Endothelial cell of umbilical vein (primary cell): ENCODE measurements around the gene CCDC70. TPM values are rescaled to one million over a fixed set of nuclear protein-coding genes. Genes with fewer than 3 reads are reported as not detected.

Experiments
- BruUV-seq: library from RNA; stranded (reverse); fragments of 400-500 nt; replicated peaks from 2 replicates; lab custom pipeline; 2021; lab: Mats Ljungman, UMichigan
- CTCF ChIA-PET: fragments of 300-600, 350-600 bp; sonication (Branson Sonifier 250); formaldehyde crosslinking; loops from one replicate; lab custom pipeline; 2021; ENCODE audit warnings: antibody characterized with exemption, inconsistent platforms; lab: Charles Lee
- POLR2A ChIA-PET: fragments of 300-600, 350-600 bp; sonication (Branson Sonifier 250); formaldehyde crosslinking; loops from one replicate; lab custom pipeline; 2021; ENCODE audit warnings: antibody characterized with exemption, inconsistent platforms; lab: Charles Lee
- DNase-seq: peaks from one replicate; pipeline ENCODE4 v3.0.0-alpha.2; 2011; ENCODE audit warnings: low read depth, low spot score
- FAIRE-seq: peaks from 2 replicates; lab custom pipeline; 2011; peaks lifted over from hg19 to GRCh38; lab: Jason Lieb, UNC
- H2AFZ ChIP-seq: 2 replicates; pipeline ENCODE4 v1.6.0; 2012; ENCODE audit warnings: low read depth, low read length, control low read depth, inconsistent platforms
- H3K27ac ChIP-seq: 2 replicates; pipeline ENCODE4 v1.5.1; 2011; ENCODE audit warnings: low read depth, mild to moderate bottlenecking, control low read depth, low read length, moderate library complexity; ENCODE audit not compliant: insufficient read depth
- H3K27me3 ChIP-seq, 2 experiments: 2 replicates each; pipeline versions ENCODE4 v1.6.0 to v1.6.1; 2011; ENCODE audit warnings: low read length in 2 of 2, mixed read lengths in 1 of 2; ENCODE audit not compliant: control insufficient read depth in 2 of 2, insufficient read depth in 2 of 2
- H3K36me3 ChIP-seq, 2 experiments: 2 replicates in 1 of 2; 3 replicates in 1 of 2; pipeline ENCODE4 v1.5.1; 2011; ENCODE audit warnings: low read length in 2 of 2, mild to moderate bottlenecking in 1 of 2, moderate library complexity in 1 of 2; ENCODE audit not compliant: control insufficient read depth in 2 of 2, insufficient read depth in 2 of 2; ENCODE audit errors: extremely low read depth in 1 of 2
- H3K4me1 ChIP-seq: 3 replicates; pipeline ENCODE4 v1.5.1; 2011; ENCODE audit warnings: mild to moderate bottlenecking, low read length; ENCODE audit not compliant: control insufficient read depth, insufficient read depth; ENCODE audit errors: extremely low read depth
- H3K4me2 ChIP-seq: 2 replicates; pipeline ENCODE4 v1.6.1; 2011; ENCODE audit warnings: low read length, control low read depth, mixed read lengths; ENCODE audit not compliant: insufficient read depth
- H3K4me3 ChIP-seq, 3 experiments: fragments of 200-600 bp in 1 of 3; sonication (generic), shearing (Covaris generic) in 1 of 3; replicated peaks in 1 of 3; 2 replicates each; pipeline ENCODE4 v1.5.1; 2011 to 2016; ENCODE audit warnings: control low read depth in 3 of 3, low read length in 3 of 3, mild to moderate bottlenecking in 2 of 3, inconsistent platforms in 1 of 3, low read depth in 1 of 3, moderate library complexity in 1 of 3; ENCODE audit not compliant: insufficient read depth in 1 of 3
- H3K79me2 ChIP-seq: 2 replicates; pipeline ENCODE4 v1.6.0; 2012; ENCODE audit warnings: low read length, inconsistent platforms; ENCODE audit not compliant: control insufficient read depth, insufficient read depth
- H3K9ac ChIP-seq: replicated peaks from 2 replicates; pipeline ENCODE3; 2011; ENCODE audit warnings: low read length, control low read depth; ENCODE audit not compliant: insufficient read depth; ENCODE audit errors: extremely low read depth
- H3K9me1 ChIP-seq: replicated peaks from 3 replicates; pipeline ENCODE4 v1.6.0; 2011; ENCODE audit warnings: mild to moderate bottlenecking, low read length; ENCODE audit not compliant: control insufficient read depth, insufficient read depth; ENCODE audit errors: extremely low read depth
- H3K9me3 ChIP-seq: replicated peaks from 2 replicates; pipeline ENCODE4 v1.5.1; 2012; ENCODE audit warnings: low read length, inconsistent platforms; ENCODE audit not compliant: control insufficient read depth, insufficient read depth
- H4K20me1 ChIP-seq: replicated peaks from 2 replicates; pipeline ENCODE3; 2011; ENCODE audit warnings: mild to moderate bottlenecking, low read length; ENCODE audit not compliant: control insufficient read depth, insufficient read depth; ENCODE audit errors: extremely low read depth
- CTCF ChIP-seq, 2 donors: IDR thresholded peaks; 1 replicate in 1 of 2; 2 replicates in 1 of 2; pipeline ENCODE4 v1.5.1; 2011; ENCODE audit warnings: low read length in 2 of 2, mild to moderate bottlenecking in 2 of 2, moderate library complexity in 2 of 2, control low read depth in 1 of 2, inconsistent platforms in 1 of 2, low read depth in 1 of 2; ENCODE audit not compliant: insufficient read depth in 1 of 2; ENCODE audit errors: extremely low read depth in 1 of 2
- EZH2 ChIP-seq: IDR thresholded peaks from 2 replicates; pipeline ENCODE4 v1.6.1; 2012; ENCODE audit warnings: borderline replicate concordance, low read depth, mild to moderate bottlenecking, moderate library complexity, low read length, inconsistent platforms; ENCODE audit not compliant: severe bottlenecking
- FOS ChIP-seq: IDR thresholded peaks from 2 replicates; pipeline ENCODE4 v1.6.1; 2011; ENCODE audit warnings: mild to moderate bottlenecking, low read length, moderate library complexity, borderline replicate concordance; ENCODE audit not compliant: insufficient read depth
- GATA2 ChIP-seq: IDR thresholded peaks from 2 replicates; pipeline ENCODE4 v1.7.0; 2011; ENCODE audit warnings: low read depth, mild to moderate bottlenecking, moderate library complexity, mixed read lengths, low read length; ENCODE audit not compliant: insufficient read length, insufficient read depth
- JUN ChIP-seq: IDR thresholded peaks from 2 replicates; pipeline ENCODE4 v1.6.1; 2011; ENCODE audit warnings: borderline replicate concordance, low read depth; ENCODE audit not compliant: insufficient read length, insufficient read depth
- MAX ChIP-seq: IDR thresholded peaks from 2 replicates; pipeline ENCODE4 v1.6.1; 2011; ENCODE audit not compliant: insufficient read depth, insufficient read length
- MYC ChIP-seq: IDR thresholded peaks from one replicate; pipeline ENCODE4 v1.6.1; 2011; ENCODE audit warnings: mild to moderate bottlenecking, low read depth, low read length
- POLR2A ChIP-seq: IDR thresholded peaks from 2 replicates; pipeline ENCODE4 v1.6.1; 2012; ENCODE audit warnings: low read depth, mild to moderate bottlenecking, control low read depth, low read length
- dilution Hi-C: fragments of 300-500 bp; cut with MboI; formaldehyde crosslinking; loops from one replicate; pipeline ENCODE4 v1.15.0; 2019; ENCODE audit warnings: low sequenced_read_pairs; ENCODE audit not compliant: extremely low pct_ligation_motif_present
- intact Hi-C: fragments of 100-400 bp; cut with micrococcal nuclease; formaldehyde crosslinking; loops from one replicate; pipeline ENCODE4 v1.10.0; 2022
- polyA plus RNA-seq, 4 experiments: library from polyadenylated mRNA; depleted of rRNA in 3 of 4; stranded (reverse) in 3 of 4; unstranded in 1 of 4; fragments of >200 nt; gene quantifications; 2 replicates each; pipeline versions ENCODE4 v1.2.1 to v1.2.3, GENCODE V29; 2011 to 2012; ENCODE audit warnings: missing spikeins in 1 of 4
- total RNA-seq: library from RNA; stranded (reverse); gene quantifications from 2 replicates; pipeline ENCODE4 v1.2.3, GENCODE V29; 2021

Gene CCDC70
- total and polyA plus RNA-seq, 2 donors (not counting 3 experiments of a cell fraction or from before 2014, with no cell fraction given): not detected

- dilution Hi-C loops: no loop called here
- no peak for DNase-seq
- Histone ChIP-seq H3K4me1 (no peaks in the 10 kb centered on the region), H2AFZ (no peak overlapping the region), H3K79me2 (no peaks in the 10 kb centered on the region), H3K9ac (no peak overlapping the region), H3K9me1 (no peaks in the 10 kb centered on the region), H3K27me3 (peaks cover 0 to 11% of the 10 kb centered on the region in 2 experiments), H4K20me1 (no peaks in the 10 kb centered on the region), H3K9me3 (no peaks in the 10 kb centered on the region), H3K27ac (no peak overlapping the region), H3K4me3 (no peak overlapping the region), H3K36me3 (no peaks in the 10 kb centered on the region), H3K4me2 (no peak overlapping the region)
- no peak for FAIRE-seq
- CTCF ChIA-PET: interaction anchor here (1.4 to 1.5 kb wide), 2 partner anchors 9 to 13 kb away, joined by 4 to 5 read pairs; no protein-coding TSS in a partner anchor
- TF ChIP-seq POLR2A: no peak
- TF ChIP-seq GATA2: no peak
- no peak for TF ChIP-seq FOS
- BruUV-seq: no TSS peak
- POLR2A ChIA-PET: no interaction called here
- intact Hi-C loops: no loop called here
Measured at GRCh38 chr13:51882570-51883225, 20.9 kb downstream of the CCDC70 start.

GRCh38 chr13:51883226-51883600 lies 21.4 kb downstream of the CCDC70 start:
- H3K4me2 ChIP-seq: no peak overlapping the region
- CTCF ChIA-PET: interaction anchor here (1.4 to 1.5 kb wide), 2 partner anchors 9 to 13 kb away, joined by 4 to 5 read pairs; no protein-coding TSS in a partner anchor
- peaks cover 0 to 11% of the 10 kb centered on the region in 2 experiments for H3K27me3 ChIP-seq
- H3K4me3 ChIP-seq: no peak overlapping the region
- dilution Hi-C loops (no loop called here), intact Hi-C loops (no loop called here)
- POLR2A ChIA-PET: no interaction called here
- no peaks in the 10 kb centered on the region for H4K20me1 ChIP-seq
- H3K79me2 ChIP-seq: no peaks in the 10 kb centered on the region
- no peaks in the 10 kb centered on the region for H3K36me3 ChIP-seq
- no peak for FAIRE-seq
- H3K9me3 ChIP-seq: no peaks in the 10 kb centered on the region
- no peaks in the 10 kb centered on the region for H3K4me1 ChIP-seq
- no peak overlapping the region for H3K9ac ChIP-seq
- no peak for TF ChIP-seq CTCF (IDR thresholded peaks at IDR 0.05; ENCODE audit: extremely low read depth in 1 of 2, insufficient read depth in 1 of 2, low read depth in 1 of 2, low read length in 2 of 2)
- no peak for TF ChIP-seq JUN
- no peak for TF ChIP-seq MAX
- TF ChIP-seq POLR2A: no peak
- TF ChIP-seq MYC: no peak
- no peak for TF ChIP-seq GATA2
- TF ChIP-seq EZH2: no peak
- TF ChIP-seq FOS: no peak
- H2AFZ ChIP-seq: no peak overlapping the region
- BruUV-seq: no TSS peak
- no peaks in the 10 kb centered on the region for H3K9me1 ChIP-seq
- no peak for DNase-seq
- H3K27ac ChIP-seq: no peak overlapping the region
